Liver (tissue), 9 donors: Measurements from ENCODE around the gene ACO2. TPM values are rescaled to one million over a fixed set of nuclear protein-coding genes. Genes with fewer than 3 reads are reported as not detected.

Source experiments
- DNase-seq: peaks from one replicate; pipeline ENCODE4 v3.0.0-alpha.2; 2017; ENCODE audit warnings: low spot score
- H3K27ac ChIP-seq, 2 donors: one replicate each; pipeline ENCODE4 v1.7.0; 2013; ENCODE audit warnings: inconsistent platforms in 2 of 2, low read length in 2 of 2, control low read depth in 1 of 2, low read depth in 1 of 2, mild to moderate bottlenecking in 1 of 2
- H3K27me3 ChIP-seq, 4 donors: one replicate each; pipeline versions ENCODE4 v1.6.1 to v1.7.0; 2013; ENCODE audit warnings: low read length in 3 of 4, inconsistent platforms in 1 of 4, mild to moderate bottlenecking in 1 of 4, moderate library complexity in 1 of 4; ENCODE audit not compliant: control insufficient read depth in 4 of 4, insufficient read depth in 4 of 4
- H3K36me3 ChIP-seq, 4 donors: one replicate each; pipeline versions ENCODE4 v1.6.1 to v1.7.0; 2013; ENCODE audit warnings: low read length in 3 of 4, mild to moderate bottlenecking in 3 of 4, low read depth in 1 of 4, moderate library complexity in 1 of 4; ENCODE audit not compliant: control insufficient read depth in 4 of 4, insufficient read depth in 3 of 4
- H3K4me1 ChIP-seq, 4 donors: one replicate each; pipeline versions ENCODE4 v1.6.1 to v1.7.0; 2013; ENCODE audit warnings: low read length in 3 of 4, mild to moderate bottlenecking in 3 of 4, moderate library complexity in 1 of 4; ENCODE audit not compliant: control insufficient read depth in 4 of 4, insufficient read depth in 4 of 4
- H3K4me3 ChIP-seq, 3 donors: one replicate each; pipeline versions ENCODE4 v1.6.1 to v1.7.0; 2013; ENCODE audit warnings: low read length in 3 of 3, control low read depth in 1 of 3, low read depth in 1 of 3, mild to moderate bottlenecking in 1 of 3
- H3K9ac ChIP-seq, 2 donors: one replicate each; pipeline ENCODE4 v1.7.0; 2013; ENCODE audit warnings: low read length in 2 of 2, mild to moderate bottlenecking in 2 of 2, moderate library complexity in 2 of 2, control low read depth in 1 of 2, low read depth in 1 of 2
- H3K9me3 ChIP-seq, 4 donors: one replicate each; pipeline versions ENCODE4 v1.6.1 to v1.7.0; 2013; ENCODE audit warnings: low read length in 3 of 4; ENCODE audit not compliant: control insufficient read depth in 4 of 4
- FOXA2 ChIP-seq: IDR thresholded peaks from 2 replicates; pipeline ENCODE4 v1.6.1; 2016; ENCODE audit warnings: antibody characterized with exemption
- GABPA ChIP-seq, 2 donors: IDR thresholded peaks in 1 of 2; conservative IDR thresholded peaks in 1 of 2; 2 replicates each; pipeline ENCODE4 v1.6.1; 2016; ENCODE audit warnings: antibody characterized with exemption in 2 of 2, mild to moderate bottlenecking in 1 of 2, moderate library complexity in 1 of 2
- HNF4A ChIP-seq, 2 donors: conservative IDR thresholded peaks; 2 replicates each; pipeline ENCODE4 v1.6.1; 2016; ENCODE audit warnings: antibody characterized with exemption in 2 of 2, mild to moderate bottlenecking in 2 of 2
- HNF4G ChIP-seq: IDR thresholded peaks from 2 replicates; pipeline ENCODE4 v1.6.1; 2016; ENCODE audit warnings: antibody characterized with exemption
- JUND ChIP-seq, 2 donors: IDR thresholded peaks; 2 replicates each; pipeline ENCODE4 v1.6.1; 2016; ENCODE audit warnings: antibody characterized with exemption in 2 of 2
- NR2F2 ChIP-seq: IDR thresholded peaks from 2 replicates; pipeline ENCODE4 v1.6.1; 2016; ENCODE audit warnings: antibody characterized with exemption
- RAD21 ChIP-seq, 2 donors: IDR thresholded peaks; 2 replicates each; pipeline ENCODE4 v1.6.1; 2016; ENCODE audit warnings: antibody characterized with exemption in 2 of 2, mild to moderate bottlenecking in 2 of 2
- RXRA ChIP-seq, 2 donors: IDR thresholded peaks; 2 replicates each; pipeline ENCODE4 v1.6.1; 2017 to 2018; ENCODE audit warnings: antibody characterized with exemption in 2 of 2, mild to moderate bottlenecking in 1 of 2
- YY1 ChIP-seq: IDR thresholded peaks from 2 replicates; pipeline ENCODE4 v1.6.1; 2016; ENCODE audit warnings: antibody characterized with exemption, mild to moderate bottlenecking
- WGBS: extraction: QIAGEN DNeasy Blood & Tissue Kit; methylation state at CpG from one replicate; pipeline ENCODE4 v1.1.7; 2013; 5-methylcytosine and 5-hydroxymethylcytosine counted together
- polyA plus RNA-seq, 2 donors: library from polyadenylated mRNA; stranded (reverse) in 1 of 2; unstranded in 1 of 2; fragments of 200-250 nt in 1 of 2; fragments of >200 nt in 1 of 2; fragmentation: Nextera tagmentation in 1 of 2; extraction: Ambion mirVana in 1 of 2; gene quantifications; one replicate each; pipeline versions ENCODE4 v1.2.1 to v1.2.3, GENCODE V29; 2013 to 2015
- total RNA-seq, 2 donors: library from RNA; depleted of rRNA; stranded (reverse); fragments of >200 nt; gene quantifications; one replicate each; pipeline ENCODE4 v1.2.3, GENCODE V29; 2014
- TF ChIP-seq, protein P1 (sequence below): IDR thresholded peaks from 2 replicates; pipeline ENCODE4 v1.6.1; 2016; ENCODE audit warnings: antibody characterized with exemption
- TF ChIP-seq, protein P2 (sequence below): IDR thresholded peaks from 2 replicates; pipeline ENCODE4 v1.6.1; 2016; ENCODE audit warnings: antibody characterized with exemption
- TF ChIP-seq, protein P3 (sequence below): IDR thresholded peaks from 2 replicates; pipeline ENCODE4 v1.6.1; 2016; ENCODE audit warnings: antibody characterized with exemption, mild to moderate bottlenecking
- TF ChIP-seq, protein P4 (sequence below): IDR thresholded peaks from 2 replicates; pipeline ENCODE4 v1.6.1; 2016; ENCODE audit warnings: antibody characterized with exemption
- donor health status: healthy.
- donor health status: healthy.
- donor health status: healthy.
- donor health status: healthy.
- donor health status: healthy.

ACO2 gene
- total and polyA plus RNA-seq, 4 donors: 45.3 to 76.1 (median 68.9) TPM

DNA sequence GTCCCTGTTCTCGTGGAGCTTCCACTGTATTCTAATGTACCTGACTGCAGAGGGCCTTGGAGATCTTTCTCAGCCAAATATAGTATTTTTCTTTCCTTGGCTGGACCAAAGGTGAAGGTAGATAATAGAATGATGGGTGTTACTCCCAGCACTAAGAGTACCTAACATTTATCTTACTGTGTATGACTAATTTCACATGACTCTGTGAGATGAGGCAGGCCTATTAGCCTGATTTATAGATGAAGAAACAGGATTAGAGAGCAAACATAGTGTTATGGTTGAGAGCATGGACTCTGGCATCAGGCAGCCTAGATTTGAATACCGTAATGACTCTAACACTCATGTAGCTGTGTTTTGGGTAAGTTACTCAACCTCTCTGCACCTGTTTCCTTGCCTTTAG is 2.7 kb downstream of the ACO2 start:
- H3K9ac ChIP-seq: no peak overlapping the region
- no peaks in the 10 kb centered on the region for H3K27me3 ChIP-seq
- DNase-seq: no peak
- H3K4me1 ChIP-seq: peaks cover 2 to 63% (median 59%) of the 10 kb centered on the region in 4 donors
- WGBS: 76% methylated on average over 2 of the region's 2 CpGs
- H3K36me3 ChIP-seq: peaks cover 2 to 6% (median 5%) of the 10 kb centered on the region in 4 donors
- H3K4me3 ChIP-seq: no peak overlapping the region
- no peaks in the 10 kb centered on the region for H3K9me3 ChIP-seq
- H3K27ac ChIP-seq: no peak overlapping the region
- TF ChIP-seq, protein P1, sequence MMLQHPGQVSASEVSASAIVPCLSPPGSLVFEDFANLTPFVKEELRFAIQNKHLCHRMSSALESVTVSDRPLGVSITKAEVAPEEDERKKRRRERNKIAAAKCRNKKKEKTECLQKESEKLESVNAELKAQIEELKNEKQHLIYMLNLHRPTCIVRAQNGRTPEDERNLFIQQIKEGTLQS: no peak
- TF ChIP-seq HNF4G (no peak), RAD21 (IDR thresholded peaks at IDR 0.05) (no peak), HNF4A (conservative IDR thresholded peaks at IDR 0.05) (no peak), GABPA (IDR thresholded peaks at IDR 0.05 in 1 of 2, conservative IDR thresholded peaks at IDR 0.05 in 1 of 2) (no peak)
- TF ChIP-seq, protein P2, sequence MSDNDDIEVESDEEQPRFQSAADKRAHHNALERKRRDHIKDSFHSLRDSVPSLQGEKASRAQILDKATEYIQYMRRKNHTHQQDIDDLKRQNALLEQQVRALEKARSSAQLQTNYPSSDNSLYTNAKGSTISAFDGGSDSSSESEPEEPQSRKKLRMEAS: no peak

DNA sequence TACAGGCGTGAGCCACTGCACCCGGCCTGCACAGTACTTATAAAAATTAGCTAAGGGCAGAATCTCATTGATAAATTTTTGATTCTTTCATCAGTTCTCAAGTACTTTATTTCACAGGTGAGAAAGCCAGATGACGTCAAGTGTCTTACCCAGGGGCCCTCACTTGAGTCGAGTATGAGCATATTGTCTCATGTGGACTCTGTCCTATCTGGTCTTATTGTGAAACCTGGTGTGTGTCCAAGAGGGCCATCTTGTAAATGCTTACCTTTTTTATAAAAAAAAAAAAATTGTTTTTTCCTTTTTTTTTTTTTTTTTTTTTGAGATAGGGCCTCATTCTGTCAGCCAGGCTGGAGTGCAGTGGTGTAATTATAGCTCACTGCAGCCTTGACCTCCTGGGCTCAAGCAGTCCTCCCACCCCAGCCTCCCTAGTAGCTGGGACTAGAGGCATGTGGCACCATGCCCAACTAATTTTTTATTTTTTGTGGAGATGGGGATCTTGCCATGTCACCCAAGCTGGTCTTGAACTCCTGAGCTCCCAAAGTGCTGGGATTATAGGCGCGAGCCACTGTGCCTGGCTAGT is 6.0 kb downstream of the ACO2 start:
- Histone ChIP-seq H3K9me3 (no peaks in the 10 kb centered on the region), H3K9ac (no peak overlapping the region), H3K4me3 (no peak overlapping the region), H3K27ac (no peak overlapping the region), H3K27me3 (no peaks in the 10 kb centered on the region), H3K4me1 (peaks cover 7 to 59% (median 54%) of the 10 kb centered on the region in 4 donors), H3K36me3 (peaks cover 0 to 2% (median 2%) of the 10 kb centered on the region in 4 donors)
- DNase-seq: no peak
- WGBS: 77% methylated on average over 6 of the region's 6 CpGs
- TF ChIP-seq FOXA2 (no peak), HNF4G (peak; percentile 41), NR2F2 (no peak), HNF4A (conservative IDR thresholded peaks at IDR 0.05) (peak; percentile 66 to 79), JUND (IDR thresholded peaks at IDR 0.05) (peak in 1 of 2 donors; percentile 13), RXRA (IDR thresholded peaks at IDR 0.05) (peak in 1 of 2 donors; percentile 20), YY1 (peak; percentile 53)
- TF ChIP-seq, protein P3, sequence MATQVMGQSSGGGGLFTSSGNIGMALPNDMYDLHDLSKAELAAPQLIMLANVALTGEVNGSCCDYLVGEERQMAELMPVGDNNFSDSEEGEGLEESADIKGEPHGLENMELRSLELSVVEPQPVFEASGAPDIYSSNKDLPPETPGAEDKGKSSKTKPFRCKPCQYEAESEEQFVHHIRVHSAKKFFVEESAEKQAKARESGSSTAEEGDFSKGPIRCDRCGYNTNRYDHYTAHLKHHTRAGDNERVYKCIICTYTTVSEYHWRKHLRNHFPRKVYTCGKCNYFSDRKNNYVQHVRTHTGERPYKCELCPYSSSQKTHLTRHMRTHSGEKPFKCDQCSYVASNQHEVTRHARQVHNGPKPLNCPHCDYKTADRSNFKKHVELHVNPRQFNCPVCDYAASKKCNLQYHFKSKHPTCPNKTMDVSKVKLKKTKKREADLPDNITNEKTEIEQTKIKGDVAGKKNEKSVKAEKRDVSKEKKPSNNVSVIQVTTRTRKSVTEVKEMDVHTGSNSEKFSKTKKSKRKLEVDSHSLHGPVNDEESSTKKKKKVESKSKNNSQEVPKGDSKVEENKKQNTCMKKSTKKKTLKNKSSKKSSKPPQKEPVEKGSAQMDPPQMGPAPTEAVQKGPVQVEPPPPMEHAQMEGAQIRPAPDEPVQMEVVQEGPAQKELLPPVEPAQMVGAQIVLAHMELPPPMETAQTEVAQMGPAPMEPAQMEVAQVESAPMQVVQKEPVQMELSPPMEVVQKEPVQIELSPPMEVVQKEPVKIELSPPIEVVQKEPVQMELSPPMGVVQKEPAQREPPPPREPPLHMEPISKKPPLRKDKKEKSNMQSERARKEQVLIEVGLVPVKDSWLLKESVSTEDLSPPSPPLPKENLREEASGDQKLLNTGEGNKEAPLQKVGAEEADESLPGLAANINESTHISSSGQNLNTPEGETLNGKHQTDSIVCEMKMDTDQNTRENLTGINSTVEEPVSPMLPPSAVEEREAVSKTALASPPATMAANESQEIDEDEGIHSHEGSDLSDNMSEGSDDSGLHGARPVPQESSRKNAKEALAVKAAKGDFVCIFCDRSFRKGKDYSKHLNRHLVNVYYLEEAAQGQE: no peak
- TF ChIP-seq, protein P4, sequence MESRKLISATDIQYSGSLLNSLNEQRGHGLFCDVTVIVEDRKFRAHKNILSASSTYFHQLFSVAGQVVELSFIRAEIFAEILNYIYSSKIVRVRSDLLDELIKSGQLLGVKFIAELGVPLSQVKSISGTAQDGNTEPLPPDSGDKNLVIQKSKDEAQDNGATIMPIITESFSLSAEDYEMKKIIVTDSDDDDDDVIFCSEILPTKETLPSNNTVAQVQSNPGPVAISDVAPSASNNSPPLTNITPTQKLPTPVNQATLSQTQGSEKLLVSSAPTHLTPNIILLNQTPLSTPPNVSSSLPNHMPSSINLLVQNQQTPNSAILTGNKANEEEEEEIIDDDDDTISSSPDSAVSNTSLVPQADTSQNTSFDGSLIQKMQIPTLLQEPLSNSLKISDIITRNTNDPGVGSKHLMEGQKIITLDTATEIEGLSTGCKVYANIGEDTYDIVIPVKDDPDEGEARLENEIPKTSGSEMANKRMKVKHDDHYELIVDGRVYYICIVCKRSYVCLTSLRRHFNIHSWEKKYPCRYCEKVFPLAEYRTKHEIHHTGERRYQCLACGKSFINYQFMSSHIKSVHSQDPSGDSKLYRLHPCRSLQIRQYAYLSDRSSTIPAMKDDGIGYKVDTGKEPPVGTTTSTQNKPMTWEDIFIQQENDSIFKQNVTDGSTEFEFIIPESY: no peak
